Measurements from ENCODE around the gene EXOSC1. TPM values are rescaled to one million over a fixed set of nuclear protein-coding genes. Genes with fewer than 3 reads are reported as not detected.
"Not testable (repeated sequence)": the region's sequence is repeated elsewhere in the genome, so short reads cannot be mapped to it uniquely, and the experiment has no call there.

The EXOSC1 gene
- total RNA-seq, 1 experiment from 2014 or later: 56.5 TPM

DNA sequence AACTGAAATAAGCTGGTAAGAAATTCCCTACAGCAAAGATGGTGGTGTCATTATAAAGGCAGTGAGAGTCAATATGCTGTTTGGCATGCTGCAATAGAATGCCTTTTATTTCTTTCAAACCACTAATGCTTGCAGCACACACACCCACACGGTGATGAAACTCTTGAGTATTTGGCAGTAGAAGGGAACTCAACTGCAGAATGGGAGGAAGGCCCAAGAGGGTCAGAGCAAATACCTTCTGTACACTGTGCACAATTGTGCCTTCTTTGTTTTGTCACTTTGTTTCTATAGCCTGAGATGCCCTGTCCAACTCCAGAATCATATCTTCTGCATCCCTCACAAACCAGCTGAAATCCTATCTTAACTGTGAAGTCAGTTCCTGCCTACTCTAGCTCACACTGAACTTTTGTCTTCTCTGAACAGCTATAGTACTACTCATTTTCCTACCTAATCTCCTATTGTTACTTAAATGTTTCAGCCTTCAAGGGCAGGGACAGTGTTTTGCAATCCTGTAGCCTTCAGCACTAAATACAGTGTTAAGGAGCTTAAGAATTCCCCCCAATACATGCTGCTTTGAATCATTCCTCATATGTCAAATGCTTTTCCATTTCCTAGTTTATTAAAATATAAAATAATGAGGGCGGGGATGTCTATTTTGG, 30.3 kb upstream of the EXOSC1 start:
- Mint-ChIP-seq H3K4me3 (ENCODE audit: unreplicated experiment) (no peak overlapping the region), H3K27me3 (ENCODE audit: insufficient read depth, unreplicated experiment) (no peaks in the 10 kb centered on the region), H3K9me3 (ENCODE audit: unreplicated experiment) (no peaks in the 10 kb centered on the region), H3K27ac (ENCODE audit: low read depth, unreplicated experiment) (peak overlapping the region; percentile 46), H3K4me1 (ENCODE audit: insufficient read depth, unreplicated experiment) (peaks cover 19% of the 10 kb centered on the region), H3K36me3 (ENCODE audit: insufficient read depth, unreplicated experiment) (peaks cover 89% of the 10 kb centered on the region)
- ChIA-PET POLR2A (interaction anchor here (0.7 to 2.4 kb wide), 11 partner anchors 8 to 121 kb away, joined by 3 to 14 read pairs (median 6); partner anchors contain the start of gene UBTD1), CTCF (interaction anchor here (0.6 to 5.7 kb wide), 9 partner anchors 11 to 143 kb away, joined by 3 to 43 read pairs (median 4); partner anchors contain the start of gene ANKRD2)
- DNase-seq (ENCODE audit: unreplicated experiment): peak; percentile 57
- TF ChIP-seq, protein P1, sequence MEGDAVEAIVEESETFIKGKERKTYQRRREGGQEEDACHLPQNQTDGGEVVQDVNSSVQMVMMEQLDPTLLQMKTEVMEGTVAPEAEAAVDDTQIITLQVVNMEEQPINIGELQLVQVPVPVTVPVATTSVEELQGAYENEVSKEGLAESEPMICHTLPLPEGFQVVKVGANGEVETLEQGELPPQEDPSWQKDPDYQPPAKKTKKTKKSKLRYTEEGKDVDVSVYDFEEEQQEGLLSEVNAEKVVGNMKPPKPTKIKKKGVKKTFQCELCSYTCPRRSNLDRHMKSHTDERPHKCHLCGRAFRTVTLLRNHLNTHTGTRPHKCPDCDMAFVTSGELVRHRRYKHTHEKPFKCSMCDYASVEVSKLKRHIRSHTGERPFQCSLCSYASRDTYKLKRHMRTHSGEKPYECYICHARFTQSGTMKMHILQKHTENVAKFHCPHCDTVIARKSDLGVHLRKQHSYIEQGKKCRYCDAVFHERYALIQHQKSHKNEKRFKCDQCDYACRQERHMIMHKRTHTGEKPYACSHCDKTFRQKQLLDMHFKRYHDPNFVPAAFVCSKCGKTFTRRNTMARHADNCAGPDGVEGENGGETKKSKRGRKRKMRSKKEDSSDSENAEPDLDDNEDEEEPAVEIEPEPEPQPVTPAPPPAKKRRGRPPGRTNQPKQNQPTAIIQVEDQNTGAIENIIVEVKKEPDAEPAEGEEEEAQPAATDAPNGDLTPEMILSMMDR (IDR thresholded peaks at IDR 0.05; ENCODE audit: unreplicated experiment): no peak
- intact Hi-C loops (cut with micrococcal nuclease): no loop called here
- BruUV-seq (replicated peaks): no TSS peak

DNA sequence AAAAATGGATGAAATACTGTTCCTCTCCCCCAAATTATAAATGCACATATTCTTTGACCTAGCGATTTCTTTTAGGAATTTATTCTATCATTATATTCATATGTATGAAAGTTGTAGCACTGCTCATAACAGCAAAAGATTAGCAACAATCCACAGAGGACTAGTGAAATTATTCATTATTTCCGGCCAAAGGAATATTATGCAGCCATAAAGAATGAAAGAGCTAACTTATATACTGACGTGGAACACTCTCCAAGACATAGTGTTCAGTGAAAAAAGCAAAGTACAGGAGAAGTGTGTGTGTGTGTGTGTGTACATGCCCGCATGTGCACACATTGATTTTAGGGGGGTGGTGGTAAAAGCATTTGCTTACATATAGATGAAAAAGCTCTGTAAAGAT, 29.1 kb upstream of the EXOSC1 start:
- intact Hi-C loops (cut with micrococcal nuclease): no loop called here
- H3K9me3 Mint-ChIP-seq (ENCODE audit: unreplicated experiment): no peaks in the 10 kb centered on the region
- no peaks in the 10 kb centered on the region for H3K27me3 Mint-ChIP-seq (ENCODE audit: insufficient read depth, unreplicated experiment)
- TF ChIP-seq, protein P1 (IDR thresholded peaks at IDR 0.05; ENCODE audit: unreplicated experiment): no peak
- no peak overlapping the region for H3K27ac Mint-ChIP-seq (ENCODE audit: low read depth, unreplicated experiment)
- ChIA-PET CTCF (interaction anchor here (0.6 to 5.7 kb wide), 4 partner anchors 10 to 153 kb away, joined by 3 to 43 read pairs (median 18); no protein-coding TSS in a partner anchor), POLR2A (interaction anchor here (1.2 to 1.5 kb wide), 4 partner anchors 15 to 174 kb away, joined by 3 to 5 read pairs (median 4); no protein-coding TSS in a partner anchor)
- H3K36me3 Mint-ChIP-seq (ENCODE audit: insufficient read depth, unreplicated experiment): peaks cover 93% of the 10 kb centered on the region
- BruUV-seq (replicated peaks): no TSS peak
- no peak for DNase-seq (ENCODE audit: unreplicated experiment)
- no peak overlapping the region for H3K4me3 Mint-ChIP-seq (ENCODE audit: unreplicated experiment)
- peaks cover 10% of the 10 kb centered on the region for H3K4me1 Mint-ChIP-seq (ENCODE audit: insufficient read depth, unreplicated experiment)

DNA sequence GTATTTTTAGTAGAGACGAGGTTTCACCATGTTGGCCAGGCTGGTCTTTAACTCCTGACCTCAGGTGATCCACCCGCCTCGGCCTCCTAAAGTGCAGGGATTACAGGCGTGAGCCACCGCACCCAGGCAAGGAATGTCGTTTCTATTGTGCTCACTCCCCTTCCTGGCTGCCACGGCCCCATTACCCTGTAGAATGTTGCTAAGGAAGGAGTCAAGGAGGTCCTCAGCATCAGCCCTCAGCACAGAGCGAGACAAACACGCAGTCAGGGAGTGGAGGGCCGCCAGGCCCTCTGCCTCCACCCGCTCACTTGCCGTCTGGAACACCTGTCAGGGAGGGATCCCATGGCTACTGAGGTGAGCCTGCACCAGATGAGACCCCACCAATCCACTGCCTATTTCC, 23.0 kb upstream of the EXOSC1 start:
- H3K4me3 Mint-ChIP-seq (ENCODE audit: unreplicated experiment); intact Hi-C loops (cut with micrococcal nuclease); H3K27me3 Mint-ChIP-seq (ENCODE audit: insufficient read depth, unreplicated experiment); H3K9me3 Mint-ChIP-seq (ENCODE audit: unreplicated experiment); H3K27ac Mint-ChIP-seq (ENCODE audit: low read depth, unreplicated experiment); DNase-seq (ENCODE audit: unreplicated experiment); BruUV-seq (replicated peaks): not testable (repeated sequence)
- Mint-ChIP-seq H3K4me1 (ENCODE audit: insufficient read depth, unreplicated experiment) (peaks cover 11% of the 10 kb centered on the region), H3K36me3 (ENCODE audit: insufficient read depth, unreplicated experiment) (peaks cover 99% of the 10 kb centered on the region)
- CTCF ChIA-PET: interaction anchor here (0.7 to 9.9 kb wide), 6 partner anchors 8 to 509 kb away, joined by 3 to 204 read pairs (median 4); partner anchors contain the start of gene ANKRD2
- POLR2A ChIA-PET: interaction anchor here (0.7 to 3.8 kb wide), 8 partner anchors 8 to 218 kb away, joined by 3 to 13 read pairs (median 5); partner anchors contain the start of genes AVPI1 and PI4K2A

GRCh38 chr10:97468162-97468561, 22.4 kb upstream of the EXOSC1 start:
- peak; percentile 50 for DNase-seq (ENCODE audit: unreplicated experiment)

More at GRCh38 chr10:97468162-97468561, 22.4 kb upstream of the EXOSC1 start:
- H3K27ac Mint-ChIP-seq (ENCODE audit: low read depth, unreplicated experiment): no peak overlapping the region
- no peaks in the 10 kb centered on the region for H3K9me3 Mint-ChIP-seq (ENCODE audit: unreplicated experiment)
- BruUV-seq (replicated peaks): no TSS peak
- CTCF ChIA-PET: interaction anchor here (0.6 to 9.9 kb wide), 9 partner anchors 9 to 577 kb away, joined by 3 to 204 read pairs (median 5); partner anchors contain the start of gene ANKRD2
- TF ChIP-seq, protein P1 (IDR thresholded peaks at IDR 0.05; ENCODE audit: unreplicated experiment): no peak
- POLR2A ChIA-PET: interaction anchor here (0.7 to 4.9 kb wide), 15 partner anchors 8 to 219 kb away, joined by 3 to 37 read pairs (median 5); partner anchors contain the start of genes ANKRD2, AVPI1, PI4K2A and UBTD1
- H3K4me3 Mint-ChIP-seq (ENCODE audit: unreplicated experiment): no peak overlapping the region
- intact Hi-C loops (cut with micrococcal nuclease): no loop called here
- H3K27me3 Mint-ChIP-seq (ENCODE audit: insufficient read depth, unreplicated experiment): no peaks in the 10 kb centered on the region
- H3K4me1 Mint-ChIP-seq (ENCODE audit: insufficient read depth, unreplicated experiment): peaks cover 16% of the 10 kb centered on the region
- H3K36me3 Mint-ChIP-seq (ENCODE audit: insufficient read depth, unreplicated experiment): peaks cover 99% of the 10 kb centered on the region
